IMR-90 (cell line): ENCODE results near the gene CDH12. TPM values are rescaled to one million over a fixed set of nuclear protein-coding genes. Genes with fewer than 3 reads are reported as not detected.

Experiments used
- ATAC-seq: fragments of 200-7000 bp; cut with Tn5 transposase; 2 replicates; pipeline ENCODE4 v1.9.1; 2020; ENCODE audit warnings: low read depth, mild to moderate bottlenecking, moderate library complexity
- BruUV-seq: library from RNA; stranded (reverse); fragments of 400-500 nt; replicated peaks from 2 replicates; lab custom pipeline; 2021; lab: Mats Ljungman, UMichigan
- CTCF ChIA-PET: fragments of 300-600 bp; formaldehyde crosslinking; extraction: SDS; loops from one replicate; lab custom pipeline; 2021; ENCODE audit warnings: antibody characterized with exemption; lab: Yijun Ruan, JAX
- POLR2A ChIA-PET: fragments of 300-600 bp; sonication (Branson Sonifier 250); formaldehyde crosslinking; loops from one replicate; lab custom pipeline; 2022; ENCODE audit warnings: antibody characterized with exemption; ENCODE audit not compliant: unreplicated experiment; lab: Charles Lee
- DNase-seq: peaks from one replicate; pipeline ENCODE4 v3.0.0; 2013
- H2AFZ ChIP-seq: replicated peaks from 2 replicates; pipeline ENCODE3; 2013; ENCODE audit warnings: low read length, mild to moderate bottlenecking; ENCODE audit not compliant: poor library complexity
- H2AK5ac ChIP-seq: 2 replicates; pipeline ENCODE4 v1.6.1; 2013; ENCODE audit warnings: low read depth, low read length, inconsistent platforms
- H2AK9ac ChIP-seq: replicated peaks from 2 replicates; pipeline ENCODE3; 2013; ENCODE audit warnings: mild to moderate bottlenecking, low read depth, low read length, moderate library complexity; ENCODE audit not compliant: poor library complexity
- H2BK120ac ChIP-seq: 2 replicates; pipeline ENCODE4 v1.6.1; 2013; ENCODE audit warnings: low read depth, low read length, inconsistent platforms
- H2BK15ac ChIP-seq: 3 replicates; pipeline ENCODE4 v1.6.1; 2013; ENCODE audit warnings: low read depth, low read length, inconsistent platforms
- H2BK20ac ChIP-seq: 2 replicates; pipeline ENCODE4 v1.6.1; 2013; ENCODE audit warnings: low read depth, mild to moderate bottlenecking, inconsistent platforms, low read length, moderate library complexity
- H2BK5ac ChIP-seq: 2 replicates; pipeline ENCODE4 v1.6.1; 2013; ENCODE audit warnings: mild to moderate bottlenecking, low read depth, low read length, inconsistent platforms; ENCODE audit not compliant: poor library complexity, severe bottlenecking
- H3K14ac ChIP-seq: replicated peaks from 2 replicates; pipeline ENCODE4 v1.6.1; 2013; ENCODE audit warnings: low read depth, low read length, inconsistent platforms
- H3K18ac ChIP-seq: 2 replicates; pipeline ENCODE4 v1.6.1; 2013; ENCODE audit warnings: low read depth, low read length, control low read depth
- H3K23ac ChIP-seq: 2 replicates; pipeline ENCODE4 v1.6.1; 2013; ENCODE audit warnings: low read depth, low read length, inconsistent platforms
- H3K27ac ChIP-seq: 2 replicates; pipeline ENCODE4 v1.5.1; 2013; ENCODE audit warnings: mild to moderate bottlenecking, control low read depth, low read length; ENCODE audit not compliant: insufficient read depth
- H3K27me3 ChIP-seq: 2 replicates; pipeline ENCODE4 v1.6.1; 2013; ENCODE audit warnings: low read length; ENCODE audit not compliant: control insufficient read depth, insufficient read depth
- H3K36me3 ChIP-seq: 2 replicates; pipeline ENCODE4 v1.6.1; 2013; ENCODE audit warnings: low read length, mixed read lengths; ENCODE audit not compliant: control insufficient read depth, insufficient read depth
- H3K4ac ChIP-seq: 2 replicates; pipeline ENCODE4 v1.6.1; 2013; ENCODE audit warnings: low read depth, low read length, inconsistent platforms
- H3K4me1 ChIP-seq: 2 replicates; pipeline ENCODE4 v1.6.1; 2013; ENCODE audit warnings: low read length, mixed read lengths; ENCODE audit not compliant: control insufficient read depth, insufficient read depth
- H3K4me2 ChIP-seq: 2 replicates; pipeline ENCODE4 v1.6.1; 2013; ENCODE audit warnings: low read depth, mild to moderate bottlenecking, control low read depth, low read length, moderate library complexity
- H3K4me3 ChIP-seq: 2 replicates; pipeline ENCODE4 v1.5.1; 2013; ENCODE audit warnings: low read depth, mild to moderate bottlenecking, control low read depth, low read length, moderate library complexity; ENCODE audit not compliant: insufficient read depth
- H3K56ac ChIP-seq: 2 replicates; pipeline ENCODE4 v1.6.1; 2013; ENCODE audit warnings: low read length, inconsistent platforms; ENCODE audit not compliant: insufficient read depth; ENCODE audit errors: extremely low read depth
- H3K79me1 ChIP-seq, 2 experiments: 2 replicates each; pipeline ENCODE4 v1.6.1; 2013; ENCODE audit warnings: low read length in 2 of 2, inconsistent platforms in 1 of 2, low read depth in 1 of 2
- H3K9ac ChIP-seq: 2 replicates; pipeline ENCODE4 v1.6.1; 2013; ENCODE audit warnings: low read depth, low read length, control low read depth
- H3K9me1 ChIP-seq: 2 replicates; pipeline ENCODE4 v1.6.1; 2013; ENCODE audit warnings: low read length, inconsistent platforms; ENCODE audit not compliant: insufficient read depth
- H3K9me3 ChIP-seq: 2 replicates; pipeline ENCODE4 v1.6.1; 2013; ENCODE audit warnings: low read length; ENCODE audit not compliant: control insufficient read depth, insufficient read depth
- H4K20me1 ChIP-seq: 2 replicates; pipeline ENCODE4 v1.6.1; 2013; ENCODE audit warnings: low read length, inconsistent platforms; ENCODE audit not compliant: insufficient read depth
- H4K5ac ChIP-seq: 2 replicates; pipeline ENCODE4 v1.6.1; 2013; ENCODE audit warnings: mild to moderate bottlenecking, low read depth, low read length, control low read depth
- H4K8ac ChIP-seq, 2 experiments: 2 replicates each; pipeline ENCODE4 v1.6.1; 2013; ENCODE audit warnings: low read depth in 2 of 2, low read length in 2 of 2, control low read depth in 1 of 2, inconsistent platforms in 1 of 2
- H4K91ac ChIP-seq: 2 replicates; pipeline ENCODE4 v1.6.1; 2013; ENCODE audit warnings: low read depth, low read length, inconsistent platforms; ENCODE audit not compliant: insufficient read depth
- CEBPB ChIP-seq: IDR thresholded peaks from 2 replicates; pipeline ENCODE4 v1.6.1; 2012; ENCODE audit warnings: low read depth, low read length, improper control_type of control experiment
- FOS ChIP-seq: fragments of 150-350 bp; IDR thresholded peaks from 2 replicates; pipeline ENCODE4 v1.6.1; 2016; ENCODE audit warnings: low read depth, low read length
- MXI1 ChIP-seq: IDR thresholded peaks from 2 replicates; pipeline ENCODE4 v1.6.1; 2012; ENCODE audit warnings: low read depth, mild to moderate bottlenecking, low read length, moderate library complexity, borderline replicate concordance
- RAD21 ChIP-seq: IDR thresholded peaks from 2 replicates; pipeline ENCODE4 v1.6.1; 2012; ENCODE audit warnings: low read length, improper control_type of control experiment
- WGBS, 2 experiments: methylation state at CpG; one replicate each; pipeline versions ENCODE4 v1.1.5 to v1.1.7; 2013; ENCODE audit warnings: missing lambda C conversion rate in 2 of 2; ENCODE audit not compliant: insufficient read length in 1 of 2; ENCODE audit errors: extremely low coverage in 2 of 2; 5-methylcytosine and 5-hydroxymethylcytosine counted together
- dilution Hi-C: fragments of 300-500 bp; cut with HindIII; formaldehyde crosslinking; loops from one replicate; pipeline ENCODE4 v1.14.3; 2018; ENCODE audit warnings: low sequenced_read_pairs; ENCODE audit not compliant: unreplicated experiment
- in situ Hi-C: fragments of 300-500 bp; cut with MboI; formaldehyde crosslinking; loops from 3 replicates; pipeline ENCODE4 v1.14.3; 2019; ENCODE audit warnings: low sequenced_read_pairs, inconsistent platforms, mixed read lengths
- intact Hi-C: fragments of 100-400 bp; cut with micrococcal nuclease; formaldehyde crosslinking; loops from 2 replicates; pipeline ENCODE4 v1.10.0; 2022
- polyA plus RNA-seq, 3 experiments: library from polyadenylated mRNA; depleted of rRNA; stranded (reverse); fragments of >200 nt; gene quantifications; 2 replicates each; pipeline ENCODE4 v1.2.3, GENCODE V29; 2012; ENCODE audit warnings: low replicate concordance in 1 of 3
- total RNA-seq: library from RNA; depleted of rRNA; stranded (reverse); fragments of >200 nt; gene quantifications from 2 replicates; pipeline ENCODE4 v1.2.3, GENCODE V29; 2012

The CDH12 gene
- total and polyA plus RNA-seq, 2 of the 4 experiments (the other 2 are of a cell fraction) = not detected

DNA sequence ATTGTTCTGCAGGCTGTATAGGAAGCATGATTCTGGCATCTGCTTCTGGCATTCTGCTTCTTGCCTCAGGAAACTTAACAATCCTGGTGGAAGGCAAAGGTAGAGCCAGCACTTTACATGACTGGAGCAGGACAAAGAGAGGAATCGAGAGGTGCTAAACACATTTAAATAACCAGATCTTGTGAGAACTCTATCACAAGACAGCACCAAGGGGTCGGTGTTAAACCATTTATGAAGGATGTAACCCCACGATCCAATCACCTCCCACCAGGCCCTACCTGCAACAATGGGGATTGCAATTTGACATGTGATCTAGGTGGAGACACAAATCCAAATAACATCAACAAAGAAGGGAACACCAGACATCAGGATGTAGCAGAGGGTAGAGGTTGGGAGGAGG is 221.5 kb downstream of the CDH12 start:
- Histone ChIP-seq H3K36me3 (no peaks in the 10 kb centered on the region), H2BK20ac (no peak overlapping the region), H2BK5ac (no peak overlapping the region), H4K20me1 (no peaks in the 10 kb centered on the region), H4K91ac (no peak overlapping the region), H3K4me2 (no peak overlapping the region), H2BK120ac (no peak overlapping the region), H3K4me3 (no peak overlapping the region), H3K79me1 (no peaks in the 10 kb centered on the region), H3K27ac (no peak overlapping the region), H2AK9ac (no peak overlapping the region), H2AK5ac (no peak overlapping the region), H3K23ac (no peak overlapping the region), H4K5ac (no peak overlapping the region), H3K14ac (no peak overlapping the region), H3K4me1 (no peaks in the 10 kb centered on the region), H3K27me3 (no peaks in the 10 kb centered on the region), H3K4ac (no peak overlapping the region), H2AFZ (no peak overlapping the region), H4K8ac (no peak overlapping the region), H3K9me3 (no peaks in the 10 kb centered on the region), H3K18ac (no peak overlapping the region), H3K56ac (no peak overlapping the region), H3K9me1 (no peaks in the 10 kb centered on the region), H3K9ac (no peak overlapping the region), H2BK15ac (no peak overlapping the region)
- DNase-seq (no peak), ATAC-seq (no peak)
- WGBS, 2 experiments = no CpG with 5 or more reads among the region's 3 CpGs
- POLR2A ChIA-PET = no interaction called here
- dilution Hi-C loops (no loop called here), intact Hi-C loops (no loop called here), in situ Hi-C loops (no loop called here)
- CTCF ChIA-PET = no interaction called here
- TF ChIP-seq RAD21 (no peak), CEBPB (no peak), MXI1 (no peak), FOS (no peak)
- BruUV-seq = no TSS peak
